Ovary (tissue), 9 donors: ENCODE results near the gene ATP10B. TPM values are rescaled to one million over a fixed set of nuclear protein-coding genes. Genes with fewer than 3 reads are reported as not detected.

ENCODE experiments used
- DNase-seq, 5 donors: peaks; one replicate each; pipeline ENCODE4 v3.0.0-alpha.2; 2019 to 2020
- H3K27ac ChIP-seq, 2 donors: fragments of 200-600 bp; one replicate each; pipeline versions ENCODE4 v1.5.1 to v1.8.0; 2019 to 2022
- H3K27me3 ChIP-seq: fragments of 200-600 bp; one replicate; pipeline ENCODE4 v1.8.0; 2022
- H3K36me3 ChIP-seq: fragments of 200-600 bp; sonication (generic); one replicate; pipeline ENCODE4 v1.5.1; 2019
- H3K4me1 ChIP-seq: one replicate; pipeline ENCODE4 v1.8.1; 2013; ENCODE audit warnings: mild to moderate bottlenecking, moderate library complexity; ENCODE audit not compliant: insufficient read depth
- H3K4me3 ChIP-seq: fragments of 200-600 bp; sonication (generic); one replicate; pipeline ENCODE4 v1.5.1; 2017
- H3K9me3 ChIP-seq, 2 donors: fragments of 200-600 bp in 1 of 2; sonication (generic) in 1 of 2; one replicate each; pipeline versions ENCODE4 v1.5.1 to v1.8.1; 2013 to 2019; ENCODE audit warnings: mild to moderate bottlenecking in 1 of 2, moderate library complexity in 1 of 2
- EP300 ChIP-seq: sonication (generic); formaldehyde crosslinking; IDR thresholded peaks from one replicate; pipeline ENCODE4 v1.6.1; 2017; ENCODE audit warnings: antibody characterized with exemption
- POLR2A ChIP-seq: fragments of 450-650 bp; IDR thresholded peaks from one replicate; pipeline ENCODE4 v1.6.1; 2017; ENCODE audit warnings: antibody characterized with exemption, mild to moderate bottlenecking, moderate library complexity
- WGBS, 3 donors: extraction: QIAGEN DNeasy Blood & Tissue Kit in 1 of 3; methylation state at CpG; one replicate each; pipeline versions ENCODE4 v1.1.5 to v1.1.7; 2013 to 2017; 5-methylcytosine and 5-hydroxymethylcytosine counted together
- intact Hi-C, 4 donors: fragments of 100-400 bp; cut with DNase I; formaldehyde crosslinking; loops; one replicate each; pipeline versions ENCODE4 v1.11.0 to v1.15.1; 2022 to 2023
- polyA plus RNA-seq, 2 donors: library from polyadenylated mRNA; stranded (reverse); fragments of 200-250 nt in 1 of 2; fragments of 350-450 nt in 1 of 2; fragmentation: Illumina TruSeq in 1 of 2; extraction: RNeasy Lipid Tissue Mini Kit (QIAGEN cat#74804) in 1 of 2; gene quantifications; one replicate each; pipeline ENCODE4 v1.2.3, GENCODE V29; 2013 to 2014
- total RNA-seq, 7 donors: library from RNA; depleted of rRNA in 2 of 7; stranded (reverse); fragments of >200 nt in 2 of 7; fragmentation: NEBNext Ultra II Directional in 3 of 7; extraction: Animal tissue kit (Norgen Biotek cat#: 25700) in 3 of 7; gene quantifications; one replicate each; pipeline versions ENCODE4 v1.1.0 to v1.2.4, GENCODE V29; 2016 to 2023
- TF ChIP-seq, protein P1 (sequence below), 3 donors: fragments of 450-650 bp in 2 of 3; fragments of 200-600 bp in 1 of 3; IDR thresholded peaks; one replicate each; pipeline versions ENCODE4 v1.5.1 to v1.8.0; 2016 to 2022; ENCODE audit warnings: antibody characterized with exemption in 3 of 3, mild to moderate bottlenecking in 1 of 3
- donor health status: DM: no; HTN: no; CAD: no; lungs with moderate emphysema.
- donor health status: DM: no; HTN: no; CAD: no.
- donor health status: Bipolar disorder and iron deficiency.
- donor health status: DM: yes; HTN: yes; CAD: no.
- donor health status: DM: no; HTN: no; CAD: no.
- donor health status: DM: yes; HTN: yes; CAD: no.

The ATP10B gene
- total and polyA plus RNA-seq, 9 donors: 0.02 to 19.1 (median 0.34) TPM; not detected in 1

DNA sequence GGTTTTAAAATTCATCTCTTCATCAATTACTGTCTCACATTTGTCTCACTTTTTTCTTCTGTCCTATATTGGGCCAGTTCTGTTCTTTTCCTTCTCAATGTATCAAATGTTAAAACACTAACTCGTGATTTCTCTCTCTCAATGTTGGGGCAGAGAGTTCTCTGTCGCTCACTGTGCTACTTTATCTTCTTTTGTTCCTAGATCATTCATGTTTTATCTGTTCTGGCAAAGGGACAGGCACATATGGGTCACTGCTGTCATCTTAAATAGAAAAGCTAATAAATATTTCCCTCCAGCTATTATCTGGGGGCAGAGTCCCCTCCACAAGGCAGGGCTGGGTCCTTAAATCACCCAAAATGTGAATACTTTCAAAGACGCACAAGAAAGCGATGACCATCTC, 216.3 kb downstream of the ATP10B start:
- no peaks in the 10 kb centered on the region for H3K9me3 ChIP-seq
- TF ChIP-seq, protein P1, sequence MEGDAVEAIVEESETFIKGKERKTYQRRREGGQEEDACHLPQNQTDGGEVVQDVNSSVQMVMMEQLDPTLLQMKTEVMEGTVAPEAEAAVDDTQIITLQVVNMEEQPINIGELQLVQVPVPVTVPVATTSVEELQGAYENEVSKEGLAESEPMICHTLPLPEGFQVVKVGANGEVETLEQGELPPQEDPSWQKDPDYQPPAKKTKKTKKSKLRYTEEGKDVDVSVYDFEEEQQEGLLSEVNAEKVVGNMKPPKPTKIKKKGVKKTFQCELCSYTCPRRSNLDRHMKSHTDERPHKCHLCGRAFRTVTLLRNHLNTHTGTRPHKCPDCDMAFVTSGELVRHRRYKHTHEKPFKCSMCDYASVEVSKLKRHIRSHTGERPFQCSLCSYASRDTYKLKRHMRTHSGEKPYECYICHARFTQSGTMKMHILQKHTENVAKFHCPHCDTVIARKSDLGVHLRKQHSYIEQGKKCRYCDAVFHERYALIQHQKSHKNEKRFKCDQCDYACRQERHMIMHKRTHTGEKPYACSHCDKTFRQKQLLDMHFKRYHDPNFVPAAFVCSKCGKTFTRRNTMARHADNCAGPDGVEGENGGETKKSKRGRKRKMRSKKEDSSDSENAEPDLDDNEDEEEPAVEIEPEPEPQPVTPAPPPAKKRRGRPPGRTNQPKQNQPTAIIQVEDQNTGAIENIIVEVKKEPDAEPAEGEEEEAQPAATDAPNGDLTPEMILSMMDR (IDR thresholded peaks at IDR 0.05): no peak
- TF ChIP-seq POLR2A: no peak
- TF ChIP-seq EP300: no peak
- DNase-seq: no peak
- no peaks in the 10 kb centered on the region for H3K27me3 ChIP-seq
- WGBS, 3 donors: 63 to 69% (median 69%) methylated on average over 4 of the region's 4 CpGs
- no peak overlapping the region for H3K4me3 ChIP-seq
- H3K36me3 ChIP-seq: no peaks in the 10 kb centered on the region
- intact Hi-C loops: no loop called here
- no peaks in the 10 kb centered on the region for H3K4me1 ChIP-seq
- H3K27ac ChIP-seq: no peak overlapping the region

DNA sequence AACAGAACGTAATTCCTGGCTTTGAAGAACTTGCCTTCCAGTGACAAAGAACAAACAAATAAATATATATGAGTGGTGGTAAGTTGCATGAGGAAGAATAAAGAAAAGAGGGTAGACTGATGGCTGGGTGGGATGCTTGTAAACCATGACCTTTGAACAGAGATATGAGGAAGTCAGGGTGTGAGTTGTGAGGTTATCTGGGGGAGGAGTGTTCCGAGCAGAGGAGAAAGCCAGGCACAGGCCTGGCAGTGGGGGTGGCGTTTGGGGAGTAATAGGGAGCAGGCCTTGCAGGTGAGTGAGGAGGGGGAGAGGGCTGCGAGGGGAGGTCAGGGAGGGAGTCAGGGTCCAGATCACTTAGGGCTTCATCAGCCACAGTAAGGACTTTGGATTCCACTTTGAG, 217.0 kb downstream of the ATP10B start:
- WGBS, 3 donors: 21 to 37% (median 26%) methylated on average over 4 of the region's 4 CpGs
- TF ChIP-seq, protein P1 (IDR thresholded peaks at IDR 0.05): no peak
- TF ChIP-seq POLR2A (no peak), EP300 (no peak)

DNA sequence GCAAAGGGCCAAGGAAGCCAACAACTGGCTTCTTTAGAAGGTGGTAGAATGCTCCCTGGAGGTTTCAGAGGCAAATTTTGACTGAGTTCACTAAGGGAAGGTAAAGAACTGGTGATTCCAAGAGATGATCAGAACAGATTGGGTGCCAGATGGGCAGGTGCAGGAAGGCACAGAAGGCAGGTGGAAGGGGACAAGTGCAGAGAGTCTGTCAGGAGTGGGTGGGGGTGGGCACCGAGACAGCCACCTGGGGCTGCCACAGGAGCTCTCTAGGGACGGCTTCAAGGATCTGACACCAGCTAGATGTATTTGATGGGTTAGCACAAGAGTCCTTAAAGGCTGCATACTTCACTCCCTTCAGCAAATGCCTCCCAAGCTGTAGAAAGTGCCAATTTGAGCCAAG, 223.0 kb downstream of the ATP10B start:
- Histone ChIP-seq H3K27me3 (no peaks in the 10 kb centered on the region), H3K27ac (no peak overlapping the region), H3K9me3 (no peaks in the 10 kb centered on the region), H3K4me1 (no peaks in the 10 kb centered on the region), H3K4me3 (no peak overlapping the region), H3K36me3 (no peaks in the 10 kb centered on the region)
- TF ChIP-seq EP300: no peak
- TF ChIP-seq, protein P1 (IDR thresholded peaks at IDR 0.05): no peak
- no peak for TF ChIP-seq POLR2A
- no peak for DNase-seq
- intact Hi-C loops: no loop called here
- WGBS, 3 donors: 47 to 65% (median 53%) methylated on average over 2 of the region's 2 CpGs

More for the DNA sequence above, 217.0 kb downstream of the ATP10B start:
- no peak for DNase-seq
- H3K4me1 ChIP-seq: no peaks in the 10 kb centered on the region
- H3K9me3 ChIP-seq: no peaks in the 10 kb centered on the region
- intact Hi-C loops: no loop called here
- H3K36me3 ChIP-seq: no peaks in the 10 kb centered on the region
- H3K4me3 ChIP-seq: no peak overlapping the region
- no peaks in the 10 kb centered on the region for H3K27me3 ChIP-seq
- H3K27ac ChIP-seq: no peak overlapping the region

DNA sequence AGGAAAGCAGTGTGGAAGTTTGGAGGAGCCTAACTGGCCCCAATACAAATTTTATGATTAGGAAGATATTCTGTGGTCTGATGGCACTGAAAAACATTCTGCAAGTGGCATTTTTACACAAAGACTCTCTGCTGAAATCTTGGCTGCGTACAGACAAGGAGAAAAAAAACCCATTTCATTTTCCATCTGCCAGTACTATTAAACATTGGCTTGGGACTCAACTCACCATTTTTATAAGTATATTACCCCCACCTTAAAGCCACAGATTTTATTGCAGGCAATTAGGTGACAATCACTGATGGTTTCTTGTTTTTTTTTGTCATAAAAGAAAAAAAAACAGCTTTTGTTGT, 223.4 kb downstream of the ATP10B start:
- H3K4me1 ChIP-seq: no peaks in the 10 kb centered on the region
- no peak for DNase-seq
- H3K27me3 ChIP-seq: no peaks in the 10 kb centered on the region
- H3K36me3 ChIP-seq: no peaks in the 10 kb centered on the region
- no peaks in the 10 kb centered on the region for H3K9me3 ChIP-seq
- no peak overlapping the region for H3K27ac ChIP-seq
- TF ChIP-seq POLR2A (no peak), EP300 (no peak)
- TF ChIP-seq, protein P1 (IDR thresholded peaks at IDR 0.05): no peak
- H3K4me3 ChIP-seq: no peak overlapping the region
- WGBS, 3 donors: 17 to 33% (median 19%) methylated on average over 1 of the region's 1 CpG
- intact Hi-C loops: no loop called here
